Measurements from ENCODE around the gene ZNF143.

The ZNF143 gene

GRCh38 chr11:9473408-9473807 is 12.6 kb downstream of the ZNF143 start:
- in situ Hi-C loops (cut with MboI; ENCODE audit: low sequenced_read_pairs, unreplicated experiment): no loop called here
- DNase-seq (ENCODE audit: low spot score): no peak
- TF ChIP-seq CTCF (IDR thresholded peaks at IDR 0.05; ENCODE audit: borderline replicate concordance, control extremely low read depth, extremely low read depth, insufficient read depth, missing control alignments): no peak

GRCh38 chr11:9479899-9480298 is 19.1 kb downstream of the ZNF143 start:
- no peak for TF ChIP-seq CTCF (IDR thresholded peaks at IDR 0.05; ENCODE audit: borderline replicate concordance, control extremely low read depth, extremely low read depth, insufficient read depth, missing control alignments)
- no peak for DNase-seq (ENCODE audit: low spot score)
- in situ Hi-C loops (cut with MboI; ENCODE audit: low sequenced_read_pairs, unreplicated experiment): no loop called here

- in situ Hi-C loops (cut with MboI; ENCODE audit: low sequenced_read_pairs, unreplicated experiment): no loop called here
- DNase-seq (ENCODE audit: low spot score): no peak
- no peak for TF ChIP-seq CTCF (IDR thresholded peaks at IDR 0.05; ENCODE audit: borderline replicate concordance, control extremely low read depth, extremely low read depth, insufficient read depth, missing control alignments)
Measured at GRCh38 chr11:9489080-9489765, 28.4 kb downstream of the ZNF143 start.

- in situ Hi-C loops (cut with MboI; ENCODE audit: low sequenced_read_pairs, unreplicated experiment): loop anchor here (10.0 kb wide), 1 partner anchor 326 kb away; no protein-coding TSS in a partner anchor
Measured at GRCh38 chr11:9490376-9490775, 29.6 kb downstream of the ZNF143 start.

GRCh38 chr11:9493492-9493891 is 32.7 kb downstream of the ZNF143 start:
- in situ Hi-C loops (cut with MboI; ENCODE audit: low sequenced_read_pairs, unreplicated experiment): loop anchor here (10.0 kb wide), 1 partner anchor 329 kb away; no protein-coding TSS in a partner anchor
- no peak for DNase-seq (ENCODE audit: low spot score)
- TF ChIP-seq CTCF (IDR thresholded peaks at IDR 0.05; ENCODE audit: borderline replicate concordance, control extremely low read depth, extremely low read depth, insufficient read depth, missing control alignments): no peak

More at GRCh38 chr11:9490376-9490775, 29.6 kb downstream of the ZNF143 start:
- DNase-seq (ENCODE audit: low spot score): no peak
- no peak for TF ChIP-seq CTCF (IDR thresholded peaks at IDR 0.05; ENCODE audit: borderline replicate concordance, control extremely low read depth, extremely low read depth, insufficient read depth, missing control alignments)

- in situ Hi-C loops (cut with MboI; ENCODE audit: low sequenced_read_pairs, unreplicated experiment): loop anchor here (10.0 kb wide), 1 partner anchor 330 kb away; no protein-coding TSS in a partner anchor
- no peak for TF ChIP-seq CTCF (IDR thresholded peaks at IDR 0.05; ENCODE audit: borderline replicate concordance, control extremely low read depth, extremely low read depth, insufficient read depth, missing control alignments)
- DNase-seq (ENCODE audit: low spot score): no peak
Measured at GRCh38 chr11:9494316-9494715, 33.5 kb downstream of the ZNF143 start.
